Gastroesophageal sphincter (tissue), 3 donors: Measurements from ENCODE around the gene FZD4.

ENCODE experiments used
- POLR2A ChIP-seq, 2 donors: fragments of 450-650 bp; IDR thresholded peaks; one replicate each; pipeline ENCODE4 v1.6.1; 2017; ENCODE audit warnings: antibody characterized with exemption in 2 of 2, mild to moderate bottlenecking in 2 of 2, moderate library complexity in 1 of 2
- TF ChIP-seq, protein P1 (sequence below), 4 experiments: fragments of 200-600 bp in 2 of 4; fragments of 450-650 bp in 2 of 4; sonication (generic) in 1 of 4; IDR thresholded peaks; one replicate each; pipeline ENCODE4 v1.5.1; 2017 to 2019; ENCODE audit warnings: antibody characterized with exemption in 4 of 4, mild to moderate bottlenecking in 2 of 4, moderate library complexity in 2 of 4

DNA sequence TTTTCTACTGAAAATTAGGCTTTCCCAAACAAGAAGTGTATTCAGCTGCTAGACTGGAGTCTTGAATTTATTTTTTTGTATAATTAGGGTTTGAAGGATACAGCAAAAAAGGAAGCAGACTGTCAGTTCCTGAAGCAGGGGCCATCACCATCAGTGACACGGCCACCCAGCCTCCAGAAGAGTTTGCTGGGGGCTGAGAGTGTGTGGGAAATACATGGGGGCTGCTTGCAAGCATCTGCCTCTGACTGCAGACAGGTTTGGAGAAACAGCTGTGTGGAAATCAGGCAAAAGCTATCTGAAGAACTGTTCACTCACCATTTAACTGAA lies 23.0 kb downstream of the FZD4 start:
- TF ChIP-seq, protein P1, sequence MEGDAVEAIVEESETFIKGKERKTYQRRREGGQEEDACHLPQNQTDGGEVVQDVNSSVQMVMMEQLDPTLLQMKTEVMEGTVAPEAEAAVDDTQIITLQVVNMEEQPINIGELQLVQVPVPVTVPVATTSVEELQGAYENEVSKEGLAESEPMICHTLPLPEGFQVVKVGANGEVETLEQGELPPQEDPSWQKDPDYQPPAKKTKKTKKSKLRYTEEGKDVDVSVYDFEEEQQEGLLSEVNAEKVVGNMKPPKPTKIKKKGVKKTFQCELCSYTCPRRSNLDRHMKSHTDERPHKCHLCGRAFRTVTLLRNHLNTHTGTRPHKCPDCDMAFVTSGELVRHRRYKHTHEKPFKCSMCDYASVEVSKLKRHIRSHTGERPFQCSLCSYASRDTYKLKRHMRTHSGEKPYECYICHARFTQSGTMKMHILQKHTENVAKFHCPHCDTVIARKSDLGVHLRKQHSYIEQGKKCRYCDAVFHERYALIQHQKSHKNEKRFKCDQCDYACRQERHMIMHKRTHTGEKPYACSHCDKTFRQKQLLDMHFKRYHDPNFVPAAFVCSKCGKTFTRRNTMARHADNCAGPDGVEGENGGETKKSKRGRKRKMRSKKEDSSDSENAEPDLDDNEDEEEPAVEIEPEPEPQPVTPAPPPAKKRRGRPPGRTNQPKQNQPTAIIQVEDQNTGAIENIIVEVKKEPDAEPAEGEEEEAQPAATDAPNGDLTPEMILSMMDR (IDR thresholded peaks at IDR 0.05) = no peak
- TF ChIP-seq POLR2A (IDR thresholded peaks at IDR 0.05) = no peak
